Thyroid gland (tissue), 4 donors: ENCODE data around the gene CEP170.

ENCODE experiments used
- POLR2A ChIP-seq, 2 donors: fragments of 450-650 bp; IDR thresholded peaks; one replicate each; pipeline ENCODE4 v1.6.1; 2017; ENCODE audit warnings: antibody characterized with exemption in 2 of 2, mild to moderate bottlenecking in 2 of 2, moderate library complexity in 1 of 2
- TF ChIP-seq, protein P1 (sequence below), 6 experiments: fragments of 200-600 bp in 3 of 6; fragments of 450-650 bp in 3 of 6; sonication (generic) in 3 of 6; IDR thresholded peaks; one replicate each; pipeline ENCODE4 v1.5.1; 2016 to 2019; ENCODE audit warnings: antibody characterized with exemption in 6 of 6, mild to moderate bottlenecking in 2 of 6, inconsistent platforms in 1 of 6, moderate library complexity in 1 of 6

DNA sequence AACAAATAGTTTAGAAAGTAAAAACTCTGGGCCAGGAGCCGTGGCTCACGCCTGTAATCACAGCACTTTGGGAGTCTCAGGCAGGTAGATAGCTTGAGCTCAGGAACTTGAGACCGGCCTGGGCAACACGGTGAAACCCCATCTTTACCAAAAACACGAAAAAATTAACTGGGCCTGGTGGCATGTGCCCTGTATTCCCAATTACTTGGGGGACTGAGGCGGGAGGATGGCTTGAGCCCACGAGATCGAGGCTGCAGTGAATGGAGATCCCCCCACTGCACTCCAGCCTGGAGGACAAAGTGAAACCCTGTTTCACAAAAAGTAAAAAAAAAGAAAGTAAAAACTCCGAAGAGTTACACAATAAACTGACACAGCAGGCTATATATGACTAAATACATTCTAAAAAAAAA lies 10.6 kb downstream of the CEP170 start:
- TF ChIP-seq, protein P1, sequence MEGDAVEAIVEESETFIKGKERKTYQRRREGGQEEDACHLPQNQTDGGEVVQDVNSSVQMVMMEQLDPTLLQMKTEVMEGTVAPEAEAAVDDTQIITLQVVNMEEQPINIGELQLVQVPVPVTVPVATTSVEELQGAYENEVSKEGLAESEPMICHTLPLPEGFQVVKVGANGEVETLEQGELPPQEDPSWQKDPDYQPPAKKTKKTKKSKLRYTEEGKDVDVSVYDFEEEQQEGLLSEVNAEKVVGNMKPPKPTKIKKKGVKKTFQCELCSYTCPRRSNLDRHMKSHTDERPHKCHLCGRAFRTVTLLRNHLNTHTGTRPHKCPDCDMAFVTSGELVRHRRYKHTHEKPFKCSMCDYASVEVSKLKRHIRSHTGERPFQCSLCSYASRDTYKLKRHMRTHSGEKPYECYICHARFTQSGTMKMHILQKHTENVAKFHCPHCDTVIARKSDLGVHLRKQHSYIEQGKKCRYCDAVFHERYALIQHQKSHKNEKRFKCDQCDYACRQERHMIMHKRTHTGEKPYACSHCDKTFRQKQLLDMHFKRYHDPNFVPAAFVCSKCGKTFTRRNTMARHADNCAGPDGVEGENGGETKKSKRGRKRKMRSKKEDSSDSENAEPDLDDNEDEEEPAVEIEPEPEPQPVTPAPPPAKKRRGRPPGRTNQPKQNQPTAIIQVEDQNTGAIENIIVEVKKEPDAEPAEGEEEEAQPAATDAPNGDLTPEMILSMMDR (IDR thresholded peaks at IDR 0.05) = no peak
- no peak for TF ChIP-seq POLR2A (IDR thresholded peaks at IDR 0.05)
